WTC11 (cell line): Measurements from ENCODE around the gene EEFSEC.

Source experiments
- CREB1 ChIP-seq: sonication (generic); formaldehyde crosslinking; IDR thresholded peaks from 2 replicates; pipeline ENCODE4 v1.8.0; 2023; ENCODE audit warnings: mild to moderate bottlenecking, missing genetic modification reagents
- CTCF ChIP-seq: fragments of 200-600 bp; IDR thresholded peaks from 2 replicates; pipeline ENCODE4 v1.8.0; 2022; ENCODE audit warnings: antibody characterized with exemption
- NFE2L1 ChIP-seq: sonication (generic); formaldehyde crosslinking; IDR thresholded peaks from 2 replicates; pipeline ENCODE4 v1.8.1; 2023; ENCODE audit warnings: missing genetic modification reagents
- PREB ChIP-seq: sonication (generic); formaldehyde crosslinking; IDR thresholded peaks from 2 replicates; pipeline ENCODE4 v1.8.1; 2022; ENCODE audit warnings: mild to moderate bottlenecking, missing genetic modification reagents, moderate library complexity, borderline replicate concordance
- TF ChIP-seq, protein P1 (sequence below): sonication (generic); formaldehyde crosslinking; IDR thresholded peaks from 2 replicates; pipeline ENCODE4 v1.8.1; 2023; ENCODE audit warnings: mild to moderate bottlenecking, missing genetic modification reagents

DNA sequence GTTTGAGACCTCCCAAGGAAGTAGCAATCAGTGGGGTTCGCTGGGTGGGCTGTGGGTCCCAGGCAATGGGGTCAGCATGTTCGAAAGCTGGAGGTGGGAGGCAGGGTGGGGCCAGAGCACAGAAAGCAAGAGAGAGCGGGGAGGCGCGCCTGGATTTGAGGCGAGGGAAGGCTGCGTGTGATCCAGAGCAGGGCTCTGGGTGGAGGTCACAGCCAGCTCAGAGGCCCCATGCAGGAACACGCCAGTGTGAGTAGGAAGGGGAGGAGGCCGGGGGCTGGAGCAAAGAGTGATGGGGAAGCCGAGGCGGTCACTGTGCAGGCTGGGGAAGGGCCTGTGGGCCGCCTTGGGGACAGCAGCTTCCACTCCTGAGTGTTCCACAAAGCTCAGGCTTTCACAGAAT is 304.7 kb downstream of the EEFSEC start:
- TF ChIP-seq CTCF (no peak), CREB1 (CRISPR knock-in tag) (no peak), NFE2L1 (CRISPR knock-in tag) (no peak), PREB (CRISPR knock-in tag) (no peak)
- TF ChIP-seq, protein P1, sequence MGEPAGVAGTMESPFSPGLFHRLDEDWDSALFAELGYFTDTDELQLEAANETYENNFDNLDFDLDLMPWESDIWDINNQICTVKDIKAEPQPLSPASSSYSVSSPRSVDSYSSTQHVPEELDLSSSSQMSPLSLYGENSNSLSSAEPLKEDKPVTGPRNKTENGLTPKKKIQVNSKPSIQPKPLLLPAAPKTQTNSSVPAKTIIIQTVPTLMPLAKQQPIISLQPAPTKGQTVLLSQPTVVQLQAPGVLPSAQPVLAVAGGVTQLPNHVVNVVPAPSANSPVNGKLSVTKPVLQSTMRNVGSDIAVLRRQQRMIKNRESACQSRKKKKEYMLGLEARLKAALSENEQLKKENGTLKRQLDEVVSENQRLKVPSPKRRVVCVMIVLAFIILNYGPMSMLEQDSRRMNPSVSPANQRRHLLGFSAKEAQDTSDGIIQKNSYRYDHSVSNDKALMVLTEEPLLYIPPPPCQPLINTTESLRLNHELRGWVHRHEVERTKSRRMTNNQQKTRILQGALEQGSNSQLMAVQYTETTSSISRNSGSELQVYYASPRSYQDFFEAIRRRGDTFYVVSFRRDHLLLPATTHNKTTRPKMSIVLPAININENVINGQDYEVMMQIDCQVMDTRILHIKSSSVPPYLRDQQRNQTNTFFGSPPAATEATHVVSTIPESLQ (CRISPR knock-in tag) = no peak
